Heart left ventricle (tissue), 13 donors: ENCODE results near the gene PSMD7.

ENCODE experiments used
- POLR2A ChIP-seq, 2 donors: fragments of 450-650 bp; IDR thresholded peaks; one replicate each; pipeline ENCODE4 v1.6.1; 2017; ENCODE audit warnings: antibody characterized with exemption in 2 of 2, mild to moderate bottlenecking in 2 of 2, moderate library complexity in 2 of 2
- TF ChIP-seq, protein P1 (sequence below), 12 donors: fragments of 200-600 bp; sonication (generic) in 4 of 12; IDR thresholded peaks; one replicate each; pipeline versions ENCODE4 v1.5.0 to v1.8.0; 2018 to 2022; ENCODE audit warnings: antibody characterized with exemption in 12 of 12, mild to moderate bottlenecking in 5 of 12
- donor health status: ischemic (EF 13 %, LVEDD 7.1; RV severe dilation, severe dysfunction).
- donor health status: DM: no; HTN: yes; CAD: no.
- donor health status: DM: no; HTN: no; CAD: no.
- donor health status: ischemic (EF 25% LVEDD 6.9; RV normal size, moderate dysfunction).
- donor health status: ischemic (EF 25% LVEDD 5.7; RV mildly dilated, moderate dysfunction).
- donor health status: ischemic (EF 35%, LVEDD 5.7; RV mildly dilated, moderate dysfunction).
- donor health status: nonischemic (EF 11% LVEDD 7.7; RV severe dilation, severe dysfunction).
- donor health status: DM: yes; HTN: yes; CAD: no.
- donor health status: PGD.
- donor health status: ischemic (EF 29% LVEDD 5.4; RV normal size, mild dysfunction).
- donor health status: nonischemic (EF 23%, LVEDD 6.1; RV moderate dilation, normal function).

GRCh38 chr16:74307383-74307782 is 10.8 kb downstream of the PSMD7 start:
- TF ChIP-seq, protein P1, sequence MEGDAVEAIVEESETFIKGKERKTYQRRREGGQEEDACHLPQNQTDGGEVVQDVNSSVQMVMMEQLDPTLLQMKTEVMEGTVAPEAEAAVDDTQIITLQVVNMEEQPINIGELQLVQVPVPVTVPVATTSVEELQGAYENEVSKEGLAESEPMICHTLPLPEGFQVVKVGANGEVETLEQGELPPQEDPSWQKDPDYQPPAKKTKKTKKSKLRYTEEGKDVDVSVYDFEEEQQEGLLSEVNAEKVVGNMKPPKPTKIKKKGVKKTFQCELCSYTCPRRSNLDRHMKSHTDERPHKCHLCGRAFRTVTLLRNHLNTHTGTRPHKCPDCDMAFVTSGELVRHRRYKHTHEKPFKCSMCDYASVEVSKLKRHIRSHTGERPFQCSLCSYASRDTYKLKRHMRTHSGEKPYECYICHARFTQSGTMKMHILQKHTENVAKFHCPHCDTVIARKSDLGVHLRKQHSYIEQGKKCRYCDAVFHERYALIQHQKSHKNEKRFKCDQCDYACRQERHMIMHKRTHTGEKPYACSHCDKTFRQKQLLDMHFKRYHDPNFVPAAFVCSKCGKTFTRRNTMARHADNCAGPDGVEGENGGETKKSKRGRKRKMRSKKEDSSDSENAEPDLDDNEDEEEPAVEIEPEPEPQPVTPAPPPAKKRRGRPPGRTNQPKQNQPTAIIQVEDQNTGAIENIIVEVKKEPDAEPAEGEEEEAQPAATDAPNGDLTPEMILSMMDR (IDR thresholded peaks at IDR 0.05) = no peak
- no peak for TF ChIP-seq POLR2A (IDR thresholded peaks at IDR 0.05)
